Activated CD4-positive, alpha-beta T cell treated with anti-CD3 and anti-CD28 coated beads for 48 hours (primary cell): Measurements from ENCODE around the gene NAALADL1.
"Not testable (repeated sequence)": the region's sequence is repeated elsewhere in the genome, so short reads cannot be mapped to it uniquely, and the experiment has no call there.

Source experiments
- DNase-seq: peaks from one replicate; pipeline ENCODE4 v3.0.0-alpha.2; 2020

The NAALADL1 gene

DNA sequence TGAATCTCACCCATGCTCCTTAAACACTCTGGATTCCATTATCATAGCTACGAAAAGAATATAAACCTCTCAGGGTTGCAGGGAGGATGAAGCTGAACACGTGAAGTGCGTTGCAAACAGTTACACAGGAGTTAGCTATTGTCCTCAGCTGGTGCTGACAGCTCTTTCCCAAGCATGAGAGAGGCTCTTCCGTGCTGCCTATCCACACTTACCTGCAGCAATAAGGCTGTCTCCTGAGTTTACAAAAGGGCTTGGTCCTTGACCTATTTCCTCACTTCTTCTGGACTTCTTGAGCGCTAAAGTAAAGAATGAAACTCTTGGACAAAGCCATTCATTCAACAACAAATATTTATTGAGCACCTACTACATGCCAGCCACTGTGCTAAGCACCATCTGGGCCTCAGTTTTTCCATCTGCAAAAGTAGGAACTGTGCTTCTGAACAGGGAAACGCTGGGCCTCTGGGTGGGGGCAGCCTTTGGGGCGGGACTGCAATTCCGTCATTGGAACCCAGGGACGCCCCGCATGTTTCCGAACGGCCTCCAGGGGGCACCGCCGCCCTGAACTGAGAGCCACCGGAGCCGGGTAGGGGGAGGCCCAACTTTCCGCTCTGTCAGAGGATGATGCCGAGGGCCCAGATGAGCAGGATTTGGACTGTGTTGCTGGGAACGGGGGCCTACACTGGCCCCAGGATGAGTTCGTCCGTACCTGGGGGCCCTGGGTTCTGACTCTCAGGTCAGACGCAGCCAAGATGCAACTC lies 45.0 kb downstream of the NAALADL1 start:
- peak; percentile 95 for DNase-seq

DNA sequence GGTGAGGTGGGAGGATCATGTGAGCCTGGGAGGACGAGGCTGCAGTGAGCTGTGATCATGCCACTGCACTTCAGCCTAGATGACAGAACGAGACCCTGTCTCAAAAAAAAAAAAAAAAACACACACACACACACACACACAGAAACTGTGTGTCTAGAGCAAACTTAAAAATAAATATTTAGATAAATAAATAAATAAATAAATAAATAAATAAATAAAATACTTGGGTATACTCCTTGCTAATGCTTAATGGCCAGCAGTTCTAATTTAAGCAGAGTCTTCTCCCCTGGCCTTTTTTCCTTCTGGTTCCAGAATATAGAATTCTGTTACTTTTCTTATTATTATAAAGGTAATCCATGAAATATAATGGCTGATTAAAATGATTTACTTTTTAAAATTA lies 49.5 kb downstream of the NAALADL1 start:
- DNase-seq: no peak

DNA sequence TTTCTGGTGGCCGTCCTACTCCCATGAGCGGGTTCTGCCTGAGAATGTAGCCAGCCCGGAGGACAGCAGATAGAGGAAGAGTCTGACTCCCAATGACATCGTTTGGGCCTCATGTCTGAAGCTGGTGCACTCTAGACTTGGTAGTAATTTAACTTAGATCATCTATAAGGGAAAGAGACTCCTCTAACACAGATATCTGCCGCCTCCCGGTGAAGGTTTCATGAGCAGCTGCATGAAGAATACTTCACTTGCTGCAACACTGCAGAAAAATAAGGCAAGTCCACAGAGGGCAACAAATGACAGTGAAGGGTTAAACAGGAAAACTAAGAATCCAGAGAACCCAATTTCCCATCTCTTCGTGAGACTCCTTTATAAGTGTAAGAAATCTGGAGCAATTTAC lies 50.3 kb downstream of the NAALADL1 start:
- DNase-seq: no peak

DNA sequence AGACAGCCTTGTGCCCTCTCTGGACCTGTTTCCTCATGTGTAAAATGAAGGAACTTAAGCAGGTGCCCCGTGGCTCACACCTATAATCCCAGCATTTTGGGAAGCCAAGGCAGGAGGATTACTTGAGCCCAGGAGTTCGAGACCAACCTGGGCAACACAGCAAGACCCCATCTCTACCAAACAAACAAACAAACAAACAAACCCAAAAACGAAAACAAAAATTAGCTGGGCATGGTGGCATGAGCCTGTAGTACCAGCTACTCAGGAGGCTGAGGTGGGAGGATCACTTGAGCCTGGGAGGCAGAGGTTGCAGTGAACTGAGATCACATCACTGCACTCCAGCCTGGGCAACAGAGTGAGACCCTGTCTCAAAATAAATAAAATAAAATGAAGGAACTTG lies 54.4 kb downstream of the NAALADL1 start:
- not testable (repeated sequence) for DNase-seq

DNA sequence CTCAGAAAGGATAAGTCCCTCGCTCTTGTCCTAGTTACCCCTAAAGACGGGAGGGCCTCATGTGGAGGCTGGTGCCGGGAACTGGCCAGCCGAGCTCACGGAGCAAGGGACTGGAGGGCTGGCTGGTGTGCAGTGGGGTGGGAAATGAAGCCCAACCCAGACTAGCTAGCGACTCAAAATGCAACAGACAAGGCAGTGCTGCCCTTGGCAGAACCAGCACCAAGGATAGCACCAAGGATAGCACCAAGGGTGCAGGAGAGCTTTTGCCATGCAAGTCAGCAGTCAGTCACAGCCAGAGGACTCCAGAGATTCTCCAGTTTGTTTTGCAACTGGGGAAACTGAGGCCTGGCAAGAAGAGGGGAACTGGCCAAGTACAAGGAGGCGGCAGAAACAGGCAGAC lies 55.1 kb downstream of the NAALADL1 start:
- no peak for DNase-seq

DNA sequence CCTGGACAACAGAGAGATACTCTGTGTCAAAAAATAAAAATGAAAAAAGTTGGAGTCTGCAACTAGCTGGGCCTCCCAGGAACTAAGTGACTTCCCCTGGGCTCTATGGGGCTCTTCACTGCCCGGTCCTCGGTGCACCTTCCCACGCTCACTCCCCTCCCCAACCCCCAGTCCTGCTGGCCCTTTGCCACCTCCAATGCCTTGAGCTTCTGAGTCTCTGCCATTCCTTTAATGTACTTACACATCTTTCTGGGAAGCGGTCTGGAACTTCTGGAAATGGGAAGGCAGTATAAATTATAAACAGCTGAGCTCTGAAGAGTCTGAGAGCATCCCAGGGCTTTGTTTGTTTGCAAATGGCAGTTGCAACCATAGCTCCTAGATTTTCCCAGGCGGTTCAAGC lies 55.6 kb downstream of the NAALADL1 start:
- DNase-seq: no peak

DNA sequence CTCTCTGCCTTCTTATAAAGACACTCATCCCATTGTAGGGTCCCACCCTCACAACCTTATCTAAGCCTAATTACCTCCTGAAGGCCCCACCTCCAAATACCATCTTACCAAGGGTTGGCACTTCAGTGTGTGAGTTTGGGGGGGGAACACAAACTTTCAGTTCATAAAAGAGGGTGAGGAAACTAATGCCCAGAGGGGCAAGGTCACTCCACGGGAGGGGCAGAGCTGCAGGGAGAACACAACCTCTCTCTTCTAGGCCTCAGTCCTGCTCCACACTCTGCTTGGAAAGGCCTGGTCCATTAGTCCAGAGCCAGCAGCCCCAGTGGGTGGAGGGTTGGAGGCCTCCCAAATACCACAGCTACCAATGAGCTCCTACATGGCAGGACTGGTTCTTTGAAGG lies 58.9 kb downstream of the NAALADL1 start:
- no peak for DNase-seq

DNA sequence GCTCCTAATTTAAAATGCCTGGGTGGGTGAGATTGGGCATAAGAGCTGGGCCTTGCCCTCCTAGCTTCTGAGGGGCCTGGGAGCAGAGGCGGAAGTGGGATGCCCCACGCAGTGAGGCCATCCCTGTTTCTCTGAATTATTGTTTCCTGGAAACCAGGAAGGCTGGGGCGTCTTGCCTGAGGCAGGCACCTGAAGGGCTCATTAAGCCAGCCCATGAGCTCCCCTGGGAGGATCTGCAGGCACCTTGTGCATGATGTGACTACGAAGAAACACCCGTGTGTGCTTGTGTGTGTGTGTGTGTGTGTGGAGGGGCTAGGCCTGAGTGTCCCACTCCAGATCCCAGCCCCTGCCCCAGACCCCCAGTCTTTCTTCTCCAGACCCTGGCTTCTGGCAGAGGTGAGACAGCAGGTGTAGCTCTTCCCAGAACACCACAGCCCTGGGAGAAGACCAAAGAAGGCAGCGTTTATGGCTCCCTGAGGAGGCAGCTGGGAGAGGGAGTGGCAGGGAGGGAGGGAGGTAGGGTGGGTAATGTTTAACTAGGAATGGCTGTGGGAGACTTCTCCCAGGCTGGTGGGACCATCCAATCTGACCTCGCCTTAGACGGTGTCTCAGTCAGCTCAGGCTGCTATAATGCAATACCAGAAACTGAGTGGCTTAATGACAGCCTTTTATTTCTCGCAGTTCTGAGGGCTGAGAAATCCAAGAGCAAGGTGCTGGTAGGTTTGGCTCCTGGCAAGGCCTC lies 59.5 kb downstream of the NAALADL1 start:
- no peak for DNase-seq

DNA sequence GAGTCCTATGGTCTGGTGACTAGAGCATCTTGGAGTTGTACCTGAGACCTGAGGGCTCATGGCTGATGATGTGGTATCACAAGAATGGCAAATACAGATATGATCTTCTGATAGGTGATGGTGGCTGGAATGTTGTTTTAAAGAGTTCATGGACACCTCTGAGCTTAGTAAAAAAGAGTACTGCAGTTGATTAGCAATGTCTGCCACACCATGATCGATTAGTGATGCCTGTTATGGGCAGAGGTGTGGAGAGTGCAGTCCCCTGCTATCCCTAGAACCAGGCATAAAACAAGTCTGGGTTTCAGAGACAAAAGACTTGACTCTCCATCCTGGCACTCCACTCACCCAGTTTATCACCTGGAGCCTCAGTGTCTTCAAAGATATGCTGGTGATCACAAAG lies 60.2 kb downstream of the NAALADL1 start:
- peak; percentile 36 for DNase-seq

DNA sequence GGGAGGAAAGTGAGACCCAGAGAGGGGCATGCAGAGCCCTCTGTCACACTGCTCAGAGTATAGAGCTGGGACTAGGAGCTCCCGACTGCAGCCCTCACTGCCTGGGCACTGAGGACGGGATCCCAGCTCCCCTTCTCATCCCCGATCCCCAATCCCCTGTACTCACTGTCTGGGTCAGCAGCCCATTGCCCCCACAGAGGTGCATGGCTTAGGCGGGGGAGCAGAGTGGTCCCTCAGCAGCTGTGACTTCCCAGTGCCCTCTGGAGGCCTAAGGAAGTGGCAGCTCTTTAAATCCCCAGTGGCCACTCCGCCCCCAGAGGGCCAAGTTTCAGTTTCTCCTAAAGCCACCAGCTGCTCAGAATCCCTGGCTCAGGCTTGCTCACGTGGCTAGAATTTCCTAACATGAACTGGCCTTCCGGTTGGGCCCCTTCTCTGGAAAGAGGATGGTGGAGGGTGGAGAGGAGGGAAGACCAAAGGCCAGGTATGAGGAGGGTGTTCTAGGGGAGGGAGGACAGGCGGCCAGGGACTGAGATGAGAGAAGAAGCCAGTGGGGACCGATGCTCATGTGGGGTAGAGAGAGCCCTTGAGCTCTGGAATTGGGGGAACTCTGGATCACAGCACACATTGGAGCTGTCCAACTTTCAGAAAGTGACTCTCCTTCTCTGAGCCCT lies 61.5 kb downstream of the NAALADL1 start, which contains the start of gene BATF2:
Gene BATF2 (minus strand): TSS at position 262 of the 671 bp plus-strand sequence. CDS start 57 bp downstream, at position 205.
- DNase-seq: no peak

DNA sequence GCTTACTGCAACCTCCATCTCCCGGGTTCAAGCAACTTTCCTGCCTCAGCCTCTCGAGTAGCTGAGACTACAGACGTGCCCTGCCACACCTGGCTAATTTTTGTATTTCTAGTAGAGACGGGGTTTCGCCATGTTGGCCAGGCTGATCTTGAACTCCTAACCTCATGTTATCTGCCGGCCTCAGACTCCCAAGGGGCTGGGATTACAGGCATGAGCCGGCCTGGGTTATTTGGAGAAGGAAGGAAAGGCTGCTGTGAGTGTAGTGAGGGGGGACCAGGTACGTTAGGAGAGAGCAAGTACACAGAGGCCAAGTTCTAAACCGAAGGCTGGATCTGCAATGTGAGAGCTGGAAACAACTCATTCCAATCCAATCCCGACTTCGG lies 62.0 kb downstream of the NAALADL1 start:
- no peak for DNase-seq
